Adipose tissue (tissue), 3 donors: ENCODE results near the gene MEAF6. TPM values are rescaled to one million over a fixed set of nuclear protein-coding genes. Genes with fewer than 3 reads are reported as not detected.
A peak's percentile ranks its signal among the peaks of the same experiment; 100 is the strongest.

Experiments
- H3K27ac ChIP-seq: one replicate; pipeline ENCODE4 v1.5.1; 2013; ENCODE audit warnings: low read depth, low read length
- WGBS, 3 donors: extraction: QIAGEN DNeasy Blood & Tissue Kit; methylation state at CpG; one replicate each; pipeline ENCODE4 v1.1.7; 2013; 5-methylcytosine and 5-hydroxymethylcytosine counted together
- polyA plus RNA-seq, 3 donors: library from polyadenylated mRNA; stranded (reverse); fragments of 200-250 nt; gene quantifications; one replicate each; pipeline ENCODE4 v1.2.3, GENCODE V29; 2013
- donor health status: healthy with polysubstance abuse.
- donor health status: Bipolar disorder and iron deficiency.
- donor health status: healthy.

The MEAF6 gene
- polyA plus RNA-seq, 3 donors = 27.6 to 57.4 (median 32.1) TPM

DNA sequence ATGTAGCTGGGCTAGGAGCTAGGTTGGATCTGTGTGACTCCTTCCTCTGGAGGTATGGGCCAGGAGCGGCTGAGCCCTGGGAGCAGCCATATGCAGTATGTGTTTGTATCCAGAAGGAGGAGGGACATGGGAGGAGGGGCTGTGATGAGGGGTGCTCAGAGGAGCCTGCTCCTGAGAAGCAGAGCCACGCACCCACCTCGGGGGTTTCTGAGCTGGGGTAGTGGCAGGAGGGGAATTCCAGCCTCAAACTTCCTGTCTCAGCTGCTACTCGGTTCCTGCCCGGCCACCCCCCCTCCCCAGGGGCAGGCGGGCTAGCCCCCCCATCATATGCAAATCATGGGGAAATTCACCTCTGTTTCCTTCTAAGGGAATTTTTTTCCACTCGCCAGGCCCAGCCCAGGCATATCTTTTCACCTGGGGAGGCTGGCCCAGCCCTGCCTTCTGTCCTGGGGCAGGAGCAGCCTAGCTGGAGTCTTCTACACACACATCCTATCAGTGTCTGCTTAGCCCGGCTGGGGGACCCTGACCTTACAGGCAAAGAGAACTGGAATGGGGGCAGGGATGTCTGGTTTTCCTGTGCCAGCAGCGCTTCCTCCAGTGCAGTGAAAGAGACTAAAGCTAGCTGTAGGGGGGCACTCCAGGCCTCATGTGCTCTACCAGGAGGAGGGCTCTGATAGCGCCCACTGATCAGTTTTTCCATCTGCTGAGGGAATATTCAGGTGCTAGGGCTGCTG is 37.2 kb downstream of the MEAF6 start:
- whole genome bisulfite sequencing, 3 donors = 15 to 20% (median 16%) methylated on average over 8 to 10 of the region's 10 CpGs

DNA sequence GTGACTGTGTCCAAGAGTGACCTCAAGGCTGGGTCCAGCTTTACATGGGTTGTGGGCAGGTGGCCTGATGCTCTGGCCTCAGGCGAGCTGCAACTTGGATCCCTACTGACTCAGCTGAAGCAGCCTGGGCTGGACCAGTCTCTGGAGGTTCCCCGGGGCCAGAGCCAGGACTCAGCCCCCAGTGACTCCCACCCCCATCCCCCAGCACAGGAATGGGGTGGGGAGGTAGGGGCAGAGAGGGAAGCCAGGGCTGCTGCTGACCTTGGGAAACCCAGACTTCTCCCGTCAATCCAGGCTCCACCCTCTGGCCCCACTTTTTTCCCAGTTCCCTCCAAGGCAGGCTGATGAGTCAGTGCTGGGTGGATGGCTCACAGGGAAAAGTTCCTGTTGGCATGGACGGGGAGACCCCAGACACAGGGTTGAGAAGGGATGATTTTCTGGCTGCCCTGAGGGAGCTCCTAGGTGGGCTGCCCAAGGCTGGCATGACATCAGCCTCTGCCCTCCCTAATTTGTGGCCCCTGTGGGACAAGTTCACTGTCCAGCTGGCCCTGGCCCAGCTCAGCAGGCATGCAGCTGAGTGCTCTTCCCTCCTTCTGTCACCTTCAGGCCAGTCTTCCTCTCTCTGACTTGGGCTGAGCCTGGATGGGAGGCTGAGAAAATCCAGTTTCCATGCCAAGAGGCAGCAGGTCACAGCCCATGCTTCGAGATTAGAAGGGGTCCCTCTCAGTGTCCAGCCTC is 37.9 kb downstream of the MEAF6 start:
- 4 to 13% (median 12%) methylated on average over 5 of the region's 5 CpGs for WGBS, 3 donors
- H3K27ac ChIP-seq = peak overlapping the region; percentile 29

More for the DNA sequence above, 37.2 kb downstream of the MEAF6 start:
- H3K27ac ChIP-seq = peak overlapping the region; percentile 29

DNA sequence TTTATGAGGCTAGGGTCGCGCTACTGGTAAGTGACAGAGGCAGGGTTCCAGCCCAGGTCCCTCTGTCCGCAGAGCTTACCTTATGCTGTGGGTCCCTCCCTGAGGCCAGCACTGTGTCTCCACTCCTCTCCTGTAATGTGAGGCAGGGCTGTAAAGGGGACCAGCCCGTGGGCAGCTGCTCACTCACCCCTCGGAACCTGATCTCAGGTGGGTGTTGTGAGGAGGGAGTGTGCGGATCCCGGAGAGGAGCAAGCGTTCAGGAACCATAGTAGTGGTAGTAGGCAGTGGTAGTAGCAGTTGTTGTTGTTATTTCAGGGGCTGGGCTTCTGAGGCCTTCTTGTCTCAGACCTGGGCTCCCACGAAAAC is 38.5 kb downstream of the MEAF6 start:
- 50 to 70% (median 63%) methylated on average over 9 of the region's 9 CpGs for WGBS, 3 donors
- H3K27ac ChIP-seq = no peak overlapping the region

DNA sequence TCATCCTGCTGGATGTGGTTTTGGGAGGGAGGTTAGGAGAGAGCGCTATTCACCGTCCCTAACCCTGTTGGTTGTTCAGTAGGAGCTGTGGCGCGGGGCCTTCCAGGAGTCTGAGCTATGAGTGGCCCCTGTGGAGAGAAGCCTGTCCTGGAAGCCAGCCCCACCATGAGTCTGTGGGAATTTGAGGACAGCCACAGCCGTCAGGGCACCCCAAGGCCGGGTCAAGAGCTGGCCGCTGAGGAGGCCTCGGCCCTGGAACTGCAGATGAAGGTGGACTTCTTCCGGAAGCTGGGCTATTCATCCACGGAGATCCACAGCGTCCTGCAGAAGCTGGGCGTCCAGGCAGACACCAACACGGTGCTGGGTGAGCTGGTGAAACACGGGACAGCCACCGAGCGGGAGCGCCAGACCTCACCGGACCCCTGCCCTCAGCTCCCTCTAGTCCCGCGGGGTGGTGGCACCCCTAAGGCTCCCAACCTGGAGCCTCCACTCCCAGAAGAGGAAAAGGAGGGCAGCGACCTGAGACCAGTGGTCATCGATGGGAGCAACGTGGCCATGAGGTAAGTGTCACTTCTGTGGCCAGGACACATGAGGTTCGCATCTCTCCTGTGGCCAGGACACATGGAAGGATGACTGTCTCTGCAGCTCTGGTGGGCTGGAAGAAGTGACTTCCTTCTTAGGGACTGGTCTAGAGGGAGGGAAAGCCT is 39.0 kb downstream of the MEAF6 start:
- peak overlapping the region; percentile 83 for H3K27ac ChIP-seq
- 58 to 74% (median 73%) methylated on average over 24 of the region's 24 CpGs for WGBS, 3 donors

DNA sequence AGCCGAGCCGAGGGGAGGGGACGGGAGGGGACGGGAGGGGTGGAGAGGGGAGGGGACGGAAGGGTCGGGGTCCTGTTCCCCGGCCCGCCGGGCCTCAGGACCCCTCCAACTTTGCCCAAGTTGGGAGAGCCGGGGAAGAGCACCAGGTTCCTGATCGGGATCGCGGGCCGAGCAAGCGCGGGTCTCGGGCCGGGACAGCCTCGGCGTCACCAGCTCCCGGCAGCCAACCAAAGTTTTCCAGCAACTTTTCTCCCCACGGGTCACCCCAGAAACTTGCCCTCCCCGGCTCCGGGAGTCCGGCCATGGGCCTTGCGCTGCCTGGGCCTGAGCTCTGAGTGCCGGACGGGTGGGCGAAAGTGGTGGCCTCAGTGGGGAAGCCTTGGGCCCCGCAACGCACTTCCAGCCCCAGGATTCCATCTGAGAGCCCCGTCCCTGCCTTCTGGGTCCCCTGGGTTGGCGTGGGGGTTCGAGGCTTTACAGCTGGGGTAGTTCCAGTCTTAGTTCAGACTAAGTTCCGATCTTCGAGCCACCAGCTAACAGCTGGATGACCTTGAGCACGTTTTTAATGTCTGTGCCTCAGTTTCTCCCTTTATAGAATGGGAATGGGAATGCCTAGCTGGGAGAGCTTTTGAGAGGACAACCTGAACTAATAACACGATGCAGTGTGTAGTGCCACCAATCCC is 39.7 kb downstream of the MEAF6 start:
- WGBS, 3 donors = 1 to 2% (median 1%) methylated on average over 29 to 38 of the region's 38 CpGs
- peak overlapping the region; percentile 83 for H3K27ac ChIP-seq

DNA sequence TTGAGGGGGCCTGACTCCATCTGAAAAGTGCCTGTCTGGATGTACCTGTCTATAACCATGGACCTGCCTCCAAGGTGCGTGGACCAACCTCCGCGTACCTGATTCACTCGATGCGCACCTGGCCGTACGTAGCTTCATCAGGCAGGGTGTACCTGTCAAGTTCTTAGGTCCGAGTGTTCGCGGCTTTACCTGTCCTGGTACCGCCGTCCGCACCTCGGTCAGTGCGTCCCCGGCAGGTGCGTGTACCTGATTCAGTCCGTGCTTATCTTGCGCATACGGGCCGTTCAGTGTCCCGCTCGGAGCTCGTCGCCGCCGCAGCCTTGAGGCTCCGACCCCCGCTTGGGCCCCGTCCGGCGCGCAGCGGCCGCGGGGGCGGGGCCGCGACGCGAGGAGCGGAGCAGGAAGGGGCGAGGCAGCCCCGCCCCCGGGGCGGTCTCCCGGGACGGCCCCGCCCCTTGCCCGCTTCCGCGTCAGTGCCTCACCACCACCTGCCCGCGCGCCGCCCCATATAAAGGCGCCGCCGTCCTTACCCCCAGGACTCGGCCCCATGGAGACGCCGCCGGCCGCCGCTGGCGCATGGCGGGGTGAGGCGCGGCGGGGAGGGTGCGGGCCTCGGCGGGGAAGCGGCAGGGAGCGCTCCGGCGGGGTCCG is 40.4 kb downstream of the MEAF6 start, which contains the start of gene ZC3H12A:
Gene ZC3H12A (plus strand): TSS at position 535 of the 651 bp plus-strand sequence. CDS start 917 bp downstream, outside the sequence.
- peak within 1 kb of the TSS; percentile 83 for H3K27ac ChIP-seq
- 1% methylated on average over 42 to 78 of the region's 78 CpGs for WGBS, 3 donors

DNA sequence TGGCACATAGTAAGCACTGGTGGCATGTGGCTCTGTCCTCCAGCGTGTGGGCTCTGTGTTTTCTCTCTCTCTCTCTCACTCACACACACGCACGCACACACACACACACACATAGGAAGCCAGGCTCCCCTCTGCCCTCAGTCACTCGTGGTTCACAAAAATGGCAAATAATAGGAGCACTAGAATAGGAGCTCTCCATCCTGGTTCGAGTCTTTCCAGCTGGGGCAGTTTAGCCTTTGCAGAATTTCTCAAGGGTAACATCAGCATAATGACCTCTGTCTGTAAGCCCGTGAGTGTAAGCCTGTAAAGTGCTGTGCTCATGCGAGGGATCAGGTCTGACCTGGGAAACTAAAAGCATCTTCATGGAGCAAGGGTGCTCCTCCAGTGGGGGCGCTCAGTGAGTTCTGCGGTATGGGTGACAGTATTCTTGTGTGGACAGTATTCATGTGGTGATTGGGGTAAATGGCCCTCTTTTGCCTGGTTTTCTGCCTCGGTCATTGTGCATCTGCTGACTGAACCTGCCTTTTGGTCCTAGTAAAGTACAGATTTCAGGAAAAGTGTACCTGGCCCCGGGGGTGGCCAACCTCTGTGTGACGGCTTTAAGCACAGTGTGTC is 41.0 kb downstream of the MEAF6 start:
- no peak overlapping the region for H3K27ac ChIP-seq
- 22 to 27% (median 26%) methylated on average over 12 of the region's 12 CpGs for WGBS, 3 donors

DNA sequence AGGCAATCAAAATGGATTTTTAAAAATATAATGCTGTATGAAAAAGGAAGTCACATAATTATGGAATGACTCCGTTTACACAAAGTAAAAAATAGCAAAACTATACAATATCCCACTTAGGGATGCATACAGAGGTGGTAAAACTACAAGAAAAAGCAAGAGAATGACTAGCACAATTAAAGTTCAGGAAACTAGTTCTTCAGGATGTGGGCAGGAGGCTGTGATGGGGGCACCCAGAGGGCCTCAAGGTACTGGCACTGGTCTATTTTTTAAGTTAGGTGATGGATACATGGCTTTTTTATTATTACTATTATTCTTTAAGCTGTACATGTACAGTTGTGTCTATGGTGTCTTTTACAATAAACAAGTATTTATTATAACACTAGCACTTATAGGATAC is 41.6 kb downstream of the MEAF6 start:
- no peak overlapping the region for H3K27ac ChIP-seq
- 51 to 76% (median 67%) methylated on average over 1 of the region's 1 CpG for WGBS, 3 donors

DNA sequence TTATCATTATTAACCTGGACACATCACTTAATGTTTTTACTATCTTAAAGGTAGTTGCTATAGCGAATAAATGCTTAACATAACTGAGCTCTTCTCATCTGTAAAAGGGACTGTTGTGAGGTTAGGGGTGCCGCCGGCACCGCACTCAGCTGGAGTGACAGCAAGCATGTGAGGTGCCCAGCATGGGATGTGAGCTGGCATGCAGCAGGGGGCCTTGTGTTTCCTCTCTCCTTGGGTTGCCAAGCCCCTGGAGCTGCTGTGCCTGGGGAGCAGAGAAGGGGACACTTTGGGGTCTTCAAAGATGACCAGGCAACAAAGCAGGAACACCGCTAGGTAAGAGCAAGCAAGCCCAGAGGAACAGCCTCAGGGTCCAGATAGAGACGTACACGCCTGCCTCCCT is 42.3 kb downstream of the MEAF6 start:
- 64 to 85% (median 73%) methylated on average over 7 of the region's 7 CpGs for WGBS, 3 donors
- H3K27ac ChIP-seq = no peak overlapping the region

DNA sequence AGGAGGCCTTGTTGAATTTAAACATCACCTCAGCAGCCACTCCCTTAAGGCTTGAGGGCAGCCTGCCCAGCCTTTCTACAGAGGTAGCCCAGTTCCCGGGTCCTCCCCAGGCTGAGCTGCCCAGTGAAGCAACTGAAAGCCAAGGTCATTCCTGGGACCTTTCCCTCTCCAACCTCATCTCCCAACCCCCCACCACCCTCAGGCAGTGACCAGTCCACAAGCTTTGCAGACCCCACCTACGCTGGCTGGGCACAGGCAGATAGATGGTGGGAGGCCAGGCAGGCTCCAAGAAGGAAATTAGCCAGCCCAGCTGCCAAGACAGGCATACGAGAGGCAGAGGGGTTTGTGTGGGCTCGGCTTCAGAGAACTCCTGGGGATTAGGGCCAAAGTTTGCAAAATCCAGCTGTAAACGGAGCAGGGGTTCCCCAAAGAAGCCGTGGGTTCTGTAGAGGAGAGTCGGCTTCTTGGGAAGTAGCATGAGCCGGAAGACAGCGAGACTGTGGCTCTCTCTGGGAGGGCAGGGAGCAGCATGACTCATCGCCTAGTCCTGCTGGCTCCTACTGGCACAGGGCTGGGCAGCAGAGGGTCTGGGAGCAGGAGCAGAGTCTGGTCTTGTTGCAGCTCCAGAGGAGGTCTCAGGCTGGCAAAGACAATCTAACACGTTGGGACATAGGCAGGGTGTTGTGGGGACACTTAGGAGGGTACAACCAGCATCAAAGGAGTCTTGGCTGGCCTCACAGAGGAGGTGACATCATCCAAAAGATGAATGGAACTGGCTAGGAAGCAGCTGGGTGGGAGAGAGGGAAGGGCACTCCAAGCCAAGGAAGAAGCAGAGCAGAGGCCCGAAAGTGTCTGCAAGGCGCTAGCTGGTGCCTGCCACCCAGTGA is 43.0 kb downstream of the MEAF6 start:
- H3K27ac ChIP-seq = peak overlapping the region; percentile 2
- 15 to 42% (median 15%) methylated on average over 13 of the region's 13 CpGs for WGBS, 3 donors

DNA sequence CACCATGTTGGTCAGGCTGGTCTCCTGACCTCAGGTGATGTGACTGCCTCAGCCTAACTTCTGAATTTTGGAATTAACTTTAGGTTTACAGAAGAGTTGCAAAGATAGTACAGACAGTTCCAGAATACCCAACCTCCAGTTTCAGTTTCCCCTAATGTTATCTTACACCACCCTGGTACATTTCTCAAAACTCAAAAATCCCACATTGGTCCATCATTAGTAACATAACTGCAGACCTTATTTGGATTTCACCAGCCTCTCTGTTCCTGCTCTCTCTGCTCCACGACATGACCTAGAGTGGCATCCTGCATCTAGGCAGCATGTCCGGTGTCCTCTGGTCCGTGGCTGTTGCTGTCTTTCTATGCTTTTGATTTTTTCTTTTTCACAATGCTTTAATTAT is 45.2 kb downstream of the MEAF6 start:
- WGBS, 3 donors = 84 to 91% (median 85%) methylated on average over 3 of the region's 3 CpGs
- no peak overlapping the region for H3K27ac ChIP-seq

DNA sequence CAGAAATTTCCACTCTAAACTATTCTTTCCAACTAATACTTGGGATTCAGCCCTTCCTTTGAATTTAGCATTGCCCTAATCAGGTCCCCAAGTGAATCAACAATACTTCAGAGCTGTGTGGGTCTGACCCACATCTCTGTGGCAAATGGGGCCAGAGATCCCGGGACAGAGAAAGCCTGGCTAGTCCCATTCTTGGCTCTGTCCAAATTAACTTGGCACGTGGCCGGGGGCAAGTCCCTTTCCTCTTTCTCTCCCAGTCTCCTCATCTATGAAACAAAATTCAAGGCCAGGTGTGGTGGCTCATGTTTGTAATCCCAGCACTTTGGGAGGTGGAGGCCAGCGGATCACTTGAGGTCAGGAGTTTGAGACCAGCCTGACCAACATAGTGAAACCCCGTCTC is 46.5 kb downstream of the MEAF6 start:
- 92% methylated on average over 5 of the region's 5 CpGs for WGBS, 3 donors
- no peak overlapping the region for H3K27ac ChIP-seq

DNA sequence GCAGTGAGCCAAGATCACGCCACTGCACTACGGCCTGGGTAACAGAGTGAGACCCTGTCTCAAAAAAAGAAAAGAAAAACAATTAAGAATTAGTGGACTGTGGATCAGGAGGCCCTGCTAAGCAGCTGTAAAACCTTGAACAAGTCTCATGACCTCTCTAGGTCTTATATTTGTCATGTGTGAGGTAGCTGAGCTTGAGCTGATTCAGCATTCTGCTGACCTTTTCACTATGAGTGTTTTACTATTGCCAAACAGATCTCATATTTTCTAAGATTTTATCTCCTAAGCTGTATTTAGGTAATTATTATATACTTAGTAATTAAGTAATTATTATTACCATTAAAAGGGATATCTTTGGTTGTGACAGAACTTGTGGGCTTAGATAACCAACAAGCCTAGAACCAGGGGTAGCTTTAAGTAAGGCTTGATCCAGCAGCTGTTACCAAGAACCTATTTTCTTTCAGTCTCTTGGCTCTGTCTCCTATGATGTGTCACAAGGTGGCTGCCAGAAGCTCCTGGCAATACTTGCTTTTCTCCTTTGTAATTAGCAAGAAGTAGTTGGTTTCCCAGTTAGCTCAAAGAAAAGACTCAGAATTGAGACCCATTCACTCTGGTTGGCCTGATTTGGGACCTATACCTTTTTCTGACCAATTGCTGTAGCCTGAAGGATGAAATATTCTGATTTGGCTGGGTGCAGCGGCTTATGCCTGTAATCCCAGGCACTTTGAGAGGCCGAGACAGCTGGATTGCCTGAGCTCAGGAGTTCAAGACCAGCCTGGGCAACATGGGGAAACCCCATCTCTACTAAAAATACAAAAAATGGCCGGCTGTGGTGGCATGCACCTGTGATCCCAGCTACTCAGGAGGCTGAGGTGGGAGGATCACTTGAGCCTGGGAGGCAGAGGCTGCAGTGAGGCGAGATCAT is 48.7 kb downstream of the MEAF6 start:
- WGBS, 3 donors = 84 to 92% (median 90%) methylated on average over 6 of the region's 6 CpGs

DNA sequence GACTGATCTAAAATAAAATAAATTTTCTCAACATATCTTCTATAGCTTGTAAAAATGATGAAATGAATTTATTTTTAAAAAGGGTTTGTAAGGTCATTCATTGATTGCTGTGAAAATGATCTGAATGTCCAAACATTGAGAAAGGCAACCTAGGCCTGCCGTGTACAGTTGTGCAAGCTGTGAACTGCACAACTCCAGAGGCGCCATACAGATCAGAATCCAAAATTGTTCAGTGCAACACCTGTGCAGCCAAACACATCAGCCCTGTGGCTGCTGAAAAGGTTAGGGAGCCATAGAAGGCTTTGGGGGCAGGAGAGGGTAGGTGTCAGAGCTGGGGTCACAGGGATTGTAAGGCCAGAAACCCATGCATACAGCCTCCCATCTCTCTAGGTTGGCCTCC is 50.1 kb downstream of the MEAF6 start:
- 45 to 96% (median 67%) methylated on average over 2 of the region's 2 CpGs for WGBS, 3 donors
- no peak overlapping the region for H3K27ac ChIP-seq

More for the DNA sequence above, 48.7 kb downstream of the MEAF6 start:
- no peak overlapping the region for H3K27ac ChIP-seq

DNA sequence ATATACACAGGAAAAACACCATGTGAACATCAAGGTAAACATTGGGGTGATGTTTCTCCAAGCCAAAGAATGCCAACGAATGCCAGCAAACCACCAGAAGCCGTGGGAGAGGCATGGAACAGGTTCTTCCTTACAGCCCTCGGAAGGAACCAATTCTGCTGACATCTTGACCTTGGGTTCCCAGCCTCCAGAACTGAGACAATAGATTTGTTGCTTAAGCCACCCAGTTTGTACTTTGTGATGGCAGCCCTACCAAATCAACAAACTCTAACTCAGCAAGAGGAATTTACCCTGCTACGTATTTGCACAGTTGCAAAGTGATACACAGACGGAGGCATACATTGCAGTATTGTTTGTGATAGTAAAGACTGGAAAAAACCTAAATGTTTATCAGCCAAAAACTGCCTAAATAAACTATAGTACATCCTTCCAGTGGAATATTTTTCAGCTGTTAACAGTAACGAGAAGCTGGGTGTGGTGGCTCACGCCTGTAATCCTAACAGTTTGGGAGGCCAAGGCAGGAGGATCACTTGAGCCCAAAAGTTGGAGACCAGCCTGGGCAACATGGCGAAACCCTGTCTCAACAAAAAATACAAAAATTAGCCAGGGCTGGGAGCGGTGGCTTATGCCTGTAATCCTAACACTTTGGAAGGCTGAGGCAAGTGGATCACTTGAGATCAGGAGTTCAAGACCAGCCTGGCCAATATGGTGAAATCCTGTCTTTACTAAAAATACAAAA is 52.7 kb downstream of the MEAF6 start:
- WGBS, 3 donors = 83 to 91% (median 87%) methylated on average over 9 of the region's 9 CpGs

More for the DNA sequence above, 52.7 kb downstream of the MEAF6 start:
- H3K27ac ChIP-seq = no peak overlapping the region
